Neural cell (in vitro differentiated cells): Measurements from ENCODE around the gene PGA3.

Experiments used
- CTCF ChIP-seq: fragments of 450-650 bp; IDR thresholded peaks from 2 replicates; pipeline ENCODE4 v1.5.1; 2014; ENCODE audit warnings: antibody characterized with exemption, mild to moderate bottlenecking, moderate library complexity; ENCODE audit not compliant: poor library complexity, severe bottlenecking
- MXI1 ChIP-seq: fragments of 450-650 bp; conservative IDR thresholded peaks from 2 replicates; pipeline ENCODE4 v1.6.1; 2014; ENCODE audit warnings: antibody characterized with exemption, mild to moderate bottlenecking; ENCODE audit not compliant: poor library complexity, severe bottlenecking
- POLR2AphosphoS5 ChIP-seq: IDR thresholded peaks from 2 replicates; pipeline ENCODE4 v1.6.1; 2012
- RAD21 ChIP-seq: fragments of 450-650 bp; conservative IDR thresholded peaks from 2 replicates; pipeline ENCODE4 v1.6.1; 2014; ENCODE audit warnings: antibody characterized with exemption, mild to moderate bottlenecking, moderate library complexity
- TAF1 ChIP-seq: IDR thresholded peaks from 2 replicates; pipeline ENCODE4 v1.6.1; 2012; ENCODE audit warnings: low read depth

GRCh38 chr11:61155312-61155711 is 48.0 kb upstream of the PGA3 start:
- TF ChIP-seq POLR2AphosphoS5, result no peak
- no peak for TF ChIP-seq CTCF
- no peak for TF ChIP-seq TAF1
- TF ChIP-seq RAD21, result no peak
- TF ChIP-seq MXI1, result no peak
